Stomach (tissue), 4 donors: ENCODE measurements around the gene TAF4.

Experiments
- EP300 ChIP-seq: sonication (generic); formaldehyde crosslinking; IDR thresholded peaks from one replicate; pipeline ENCODE4 v1.6.1; 2017; ENCODE audit warnings: antibody characterized with exemption
- POLR2A ChIP-seq, 4 donors: fragments of 450-650 bp; IDR thresholded peaks; one replicate each; pipeline ENCODE4 v1.6.1; 2016; ENCODE audit warnings: antibody characterized with exemption in 4 of 4, control low read depth in 2 of 4, mild to moderate bottlenecking in 1 of 4, moderate library complexity in 1 of 4
- POLR2AphosphoS5 ChIP-seq, 3 donors: sonication (generic); formaldehyde crosslinking; IDR thresholded peaks; one replicate each; pipeline ENCODE4 v1.6.1; 2016; ENCODE audit warnings: antibody characterized with exemption in 3 of 3
- TF ChIP-seq, protein P1 (sequence below), 7 experiments: fragments of 450-650 bp in 4 of 7; fragments of 200-600 bp in 3 of 7; sonication (generic) in 3 of 7; IDR thresholded peaks; one replicate each; pipeline ENCODE4 v1.5.1; 2016 to 2019; ENCODE audit warnings: antibody characterized with exemption in 7 of 7, control low read depth in 2 of 7, mild to moderate bottlenecking in 1 of 7

DNA sequence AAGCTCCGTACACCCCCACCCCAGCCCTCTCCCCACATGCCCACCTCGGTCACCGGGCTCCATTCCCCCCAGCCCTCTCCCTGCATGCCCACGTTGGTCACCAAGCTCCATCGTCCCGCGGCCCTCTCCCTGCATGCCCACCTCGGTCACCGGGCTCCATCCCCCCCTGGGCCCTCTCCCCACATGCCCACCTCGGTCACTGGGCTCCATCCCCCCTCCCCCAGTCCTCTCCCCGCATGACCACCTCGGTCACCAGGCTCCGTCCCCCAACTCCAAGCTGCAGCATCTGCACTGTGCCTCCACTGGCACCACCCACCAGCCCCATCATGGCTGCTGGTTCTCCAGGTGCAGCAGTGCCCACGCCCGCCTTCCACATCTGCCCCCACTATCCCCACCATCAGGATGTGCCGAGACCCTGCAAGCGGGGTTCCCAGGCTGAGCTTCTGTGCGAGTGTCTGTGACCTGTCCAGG, 16.8 kb downstream of the TAF4 start:
- TF ChIP-seq, protein P1, sequence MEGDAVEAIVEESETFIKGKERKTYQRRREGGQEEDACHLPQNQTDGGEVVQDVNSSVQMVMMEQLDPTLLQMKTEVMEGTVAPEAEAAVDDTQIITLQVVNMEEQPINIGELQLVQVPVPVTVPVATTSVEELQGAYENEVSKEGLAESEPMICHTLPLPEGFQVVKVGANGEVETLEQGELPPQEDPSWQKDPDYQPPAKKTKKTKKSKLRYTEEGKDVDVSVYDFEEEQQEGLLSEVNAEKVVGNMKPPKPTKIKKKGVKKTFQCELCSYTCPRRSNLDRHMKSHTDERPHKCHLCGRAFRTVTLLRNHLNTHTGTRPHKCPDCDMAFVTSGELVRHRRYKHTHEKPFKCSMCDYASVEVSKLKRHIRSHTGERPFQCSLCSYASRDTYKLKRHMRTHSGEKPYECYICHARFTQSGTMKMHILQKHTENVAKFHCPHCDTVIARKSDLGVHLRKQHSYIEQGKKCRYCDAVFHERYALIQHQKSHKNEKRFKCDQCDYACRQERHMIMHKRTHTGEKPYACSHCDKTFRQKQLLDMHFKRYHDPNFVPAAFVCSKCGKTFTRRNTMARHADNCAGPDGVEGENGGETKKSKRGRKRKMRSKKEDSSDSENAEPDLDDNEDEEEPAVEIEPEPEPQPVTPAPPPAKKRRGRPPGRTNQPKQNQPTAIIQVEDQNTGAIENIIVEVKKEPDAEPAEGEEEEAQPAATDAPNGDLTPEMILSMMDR (IDR thresholded peaks at IDR 0.05), result no peak
- no peak for TF ChIP-seq POLR2A (IDR thresholded peaks at IDR 0.05)
- TF ChIP-seq EP300, result no peak
- TF ChIP-seq POLR2AphosphoS5 (IDR thresholded peaks at IDR 0.05), result no peak
